Ascending aorta (tissue), 2 donors: ENCODE measurements around the gene PGAP1. TPM values are rescaled to one million over a fixed set of nuclear protein-coding genes. Genes with fewer than 3 reads are reported as not detected.

Experiments
- DNase-seq, 2 donors: peaks; one replicate each; pipeline ENCODE4 v3.0.0-alpha.2; 2019; ENCODE audit warnings: low spot score in 2 of 2
- H3K27ac ChIP-seq, 2 donors: fragments of 200-600 bp; sonication (generic); one replicate each; pipeline ENCODE4 v1.5.1; 2016 to 2017; ENCODE audit warnings: mild to moderate bottlenecking in 1 of 2
- H3K27me3 ChIP-seq: fragments of 200-600 bp; sonication (generic); one replicate; pipeline ENCODE4 v1.5.1; 2017
- H3K36me3 ChIP-seq, 2 donors: fragments of 200-600 bp; sonication (generic); one replicate each; pipeline ENCODE4 v1.5.1; 2016
- H3K4me1 ChIP-seq, 2 donors: fragments of 200-600 bp; sonication (generic); one replicate each; pipeline ENCODE4 v1.5.1; 2016 to 2017; ENCODE audit warnings: mild to moderate bottlenecking in 1 of 2
- H3K4me3 ChIP-seq, 2 donors: fragments of 200-600 bp; sonication (generic); one replicate each; pipeline ENCODE4 v1.5.1; 2016 to 2017; ENCODE audit warnings: mild to moderate bottlenecking in 1 of 2
- H3K9me3 ChIP-seq, 2 donors: fragments of 200-600 bp; sonication (generic); one replicate each; pipeline ENCODE4 v1.5.1; 2016
- intact Hi-C: fragments of 100-400 bp; cut with DNase I; formaldehyde crosslinking; loops from one replicate; pipeline ENCODE4 v1.15.1; 2023
- total RNA-seq: library from RNA; depleted of rRNA; stranded (reverse); fragments of >200 nt; gene quantifications from one replicate; pipeline ENCODE4 v1.1.0, GENCODE V29; 2016
- TF ChIP-seq, protein P1 (sequence below), 3 experiments: fragments of 200-600 bp in 2 of 3; fragments of 450-650 bp in 1 of 3; sonication (generic) in 2 of 3; IDR thresholded peaks; one replicate each; pipeline ENCODE4 v1.5.1; 2016 to 2019; ENCODE audit warnings: antibody characterized with exemption in 3 of 3, mild to moderate bottlenecking in 1 of 3, moderate library complexity in 1 of 3

The PGAP1 gene
- total RNA-seq, 1 donor from 2014 or later: 2.3 TPM

DNA sequence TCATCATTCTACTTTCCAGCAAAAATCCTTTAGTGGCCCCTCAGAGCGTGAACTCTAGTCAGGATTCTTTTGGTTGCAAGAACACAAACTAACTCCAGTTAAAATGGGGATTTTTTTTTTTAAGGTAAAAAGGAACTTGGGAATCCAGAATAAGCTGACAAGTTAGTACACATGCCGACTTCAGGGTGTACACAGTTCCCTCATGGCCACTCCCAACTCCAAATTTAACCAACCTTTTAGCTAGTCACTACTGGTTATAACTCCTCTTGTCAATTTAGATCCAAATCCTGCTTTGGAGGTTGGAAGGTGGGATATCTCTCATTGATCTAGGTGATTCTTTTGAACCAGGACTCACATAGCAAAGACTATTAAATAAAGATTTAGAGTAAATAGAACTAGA is 5.0 kb upstream of the PGAP1 start:
- H3K4me1 ChIP-seq: peaks cover 0 to 4% of the 10 kb centered on the region in 2 donors
- no peaks in the 10 kb centered on the region for H3K9me3 ChIP-seq
- no peaks in the 10 kb centered on the region for H3K27me3 ChIP-seq
- H3K27ac ChIP-seq: no peak overlapping the region
- TF ChIP-seq, protein P1, sequence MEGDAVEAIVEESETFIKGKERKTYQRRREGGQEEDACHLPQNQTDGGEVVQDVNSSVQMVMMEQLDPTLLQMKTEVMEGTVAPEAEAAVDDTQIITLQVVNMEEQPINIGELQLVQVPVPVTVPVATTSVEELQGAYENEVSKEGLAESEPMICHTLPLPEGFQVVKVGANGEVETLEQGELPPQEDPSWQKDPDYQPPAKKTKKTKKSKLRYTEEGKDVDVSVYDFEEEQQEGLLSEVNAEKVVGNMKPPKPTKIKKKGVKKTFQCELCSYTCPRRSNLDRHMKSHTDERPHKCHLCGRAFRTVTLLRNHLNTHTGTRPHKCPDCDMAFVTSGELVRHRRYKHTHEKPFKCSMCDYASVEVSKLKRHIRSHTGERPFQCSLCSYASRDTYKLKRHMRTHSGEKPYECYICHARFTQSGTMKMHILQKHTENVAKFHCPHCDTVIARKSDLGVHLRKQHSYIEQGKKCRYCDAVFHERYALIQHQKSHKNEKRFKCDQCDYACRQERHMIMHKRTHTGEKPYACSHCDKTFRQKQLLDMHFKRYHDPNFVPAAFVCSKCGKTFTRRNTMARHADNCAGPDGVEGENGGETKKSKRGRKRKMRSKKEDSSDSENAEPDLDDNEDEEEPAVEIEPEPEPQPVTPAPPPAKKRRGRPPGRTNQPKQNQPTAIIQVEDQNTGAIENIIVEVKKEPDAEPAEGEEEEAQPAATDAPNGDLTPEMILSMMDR (IDR thresholded peaks at IDR 0.05): no peak
- intact Hi-C loops: no loop called here
- no peaks in the 10 kb centered on the region for H3K36me3 ChIP-seq
- H3K4me3 ChIP-seq: no peak overlapping the region
- no peak for DNase-seq

DNA sequence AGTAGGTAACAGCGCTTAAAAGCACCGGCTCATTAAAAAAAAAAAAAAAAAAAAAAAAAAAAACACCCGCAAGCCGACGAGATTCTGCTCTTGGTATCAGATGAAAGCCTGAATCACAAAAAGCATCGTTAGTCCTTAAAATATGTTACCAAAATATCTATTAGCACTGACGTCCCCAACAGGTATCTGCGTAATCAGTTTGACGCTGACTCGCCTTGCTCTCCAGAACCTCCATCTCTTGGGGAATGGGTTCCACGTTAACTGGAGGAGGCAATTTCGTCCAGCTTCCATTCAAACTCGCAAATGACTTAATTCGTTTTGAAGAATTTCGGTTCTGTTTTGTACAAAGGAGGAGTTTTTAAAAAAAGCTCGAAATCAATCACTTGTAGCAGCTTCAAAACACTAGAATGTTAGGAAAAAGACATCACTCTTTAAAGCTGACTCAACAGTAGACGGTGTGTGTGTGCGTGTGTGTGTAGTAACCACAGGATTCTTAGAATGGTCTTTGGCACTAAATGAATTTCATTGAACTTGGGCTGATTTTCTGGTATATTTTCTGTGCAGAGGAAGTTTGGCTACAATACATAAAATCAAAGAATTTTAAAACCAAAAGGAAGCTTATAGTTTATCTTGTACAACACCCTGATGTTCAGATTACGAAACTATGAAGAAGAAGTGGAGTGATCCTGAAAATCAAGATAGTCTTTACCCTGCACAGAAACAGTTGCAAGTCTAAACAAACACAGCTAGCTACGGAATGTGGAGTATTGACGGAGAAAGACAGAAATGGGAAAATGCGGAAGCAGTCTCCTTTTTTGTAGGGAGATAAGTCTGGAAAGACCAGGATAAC is 1.1 kb upstream of the PGAP1 start:
- peak overlapping the region; percentile 84 to 89 for H3K27ac ChIP-seq
- no peak for DNase-seq
- intact Hi-C loops: loop anchor here (2.0 to 10.0 kb wide), 6 partner anchors 60 to 747 kb away; partner anchors contain the start of genes ANKRD44, CCDC150 and RFTN2
- TF ChIP-seq, protein P1 (IDR thresholded peaks at IDR 0.05): no peak
- peaks cover 0 to 4% of the 10 kb centered on the region in 2 donors for H3K4me1 ChIP-seq
- H3K4me3 ChIP-seq: peak overlapping the region; percentile 85
- H3K9me3 ChIP-seq: no peaks in the 10 kb centered on the region
- H3K36me3 ChIP-seq: no peaks in the 10 kb centered on the region
- no peaks in the 10 kb centered on the region for H3K27me3 ChIP-seq

GRCh38 chr2:196925768-196926561 is 542 bp downstream of the PGAP1 start:
- intact Hi-C loops: loop anchor here (2.0 to 10.0 kb wide), 6 partner anchors 61 to 749 kb away; partner anchors contain the start of genes ANKRD44, CCDC150 and RFTN2
- H3K9me3 ChIP-seq: no peaks in the 10 kb centered on the region
- TF ChIP-seq, protein P1 (IDR thresholded peaks at IDR 0.05): no peak
- H3K36me3 ChIP-seq: no peaks in the 10 kb centered on the region
- H3K4me3 ChIP-seq: peak overlapping the region; percentile 85
- no peaks in the 10 kb centered on the region for H3K27me3 ChIP-seq
- peaks cover 0 to 4% of the 10 kb centered on the region in 2 donors for H3K4me1 ChIP-seq
- DNase-seq: peak in 1 of 2 donors; percentile 67
- H3K27ac ChIP-seq: peak overlapping the region; percentile 84 to 89

- no peak for DNase-seq
- TF ChIP-seq, protein P1 (IDR thresholded peaks at IDR 0.05): no peak
- Histone ChIP-seq H3K4me3 (peak overlapping the region; percentile 85), H3K9me3 (no peaks in the 10 kb centered on the region), H3K36me3 (no peaks in the 10 kb centered on the region), H3K4me1 (peaks cover 0 to 4% of the 10 kb centered on the region in 2 donors), H3K27ac (no peak overlapping the region), H3K27me3 (no peaks in the 10 kb centered on the region)
- intact Hi-C loops: loop anchor here (5.0 to 10.0 kb wide), 5 partner anchors 62 to 750 kb away; partner anchors contain the start of genes CCDC150 and RFTN2
Observed at GRCh38 chr2:196925051-196925767, 1.3 kb downstream of the PGAP1 start.

- H3K4me3 ChIP-seq: no peak overlapping the region
- intact Hi-C loops: loop anchor here (10.0 kb wide), 1 partner anchor 751 kb away; the partner anchor contains the start of gene RFTN2
- no peaks in the 10 kb centered on the region for H3K9me3 ChIP-seq
- TF ChIP-seq, protein P1 (IDR thresholded peaks at IDR 0.05): no peak
- peaks cover 0 to 4% of the 10 kb centered on the region in 2 donors for H3K4me1 ChIP-seq
- H3K27me3 ChIP-seq: no peaks in the 10 kb centered on the region
- H3K36me3 ChIP-seq: no peaks in the 10 kb centered on the region
- no peak overlapping the region for H3K27ac ChIP-seq
- DNase-seq: no peak
Observed at GRCh38 chr2:196924051-196924450, 2.5 kb downstream of the PGAP1 start.
